Left forelimb (tissue), 1 donor: ENCODE measurements around the gene CLASP2.
"Not testable (repeated sequence)": the region's sequence is repeated elsewhere in the genome, so short reads cannot be mapped to it uniquely, and the experiment has no call there.

Experiments
- DNase-seq: peaks from one replicate; pipeline ENCODE4 v3.0.0-alpha.2; 2018; ENCODE audit warnings: low spot score

CLASP2 gene

GRCh38 chr3:33541918-33542317 is 176.1 kb downstream of the CLASP2 start:
- no peak for DNase-seq

DNA sequence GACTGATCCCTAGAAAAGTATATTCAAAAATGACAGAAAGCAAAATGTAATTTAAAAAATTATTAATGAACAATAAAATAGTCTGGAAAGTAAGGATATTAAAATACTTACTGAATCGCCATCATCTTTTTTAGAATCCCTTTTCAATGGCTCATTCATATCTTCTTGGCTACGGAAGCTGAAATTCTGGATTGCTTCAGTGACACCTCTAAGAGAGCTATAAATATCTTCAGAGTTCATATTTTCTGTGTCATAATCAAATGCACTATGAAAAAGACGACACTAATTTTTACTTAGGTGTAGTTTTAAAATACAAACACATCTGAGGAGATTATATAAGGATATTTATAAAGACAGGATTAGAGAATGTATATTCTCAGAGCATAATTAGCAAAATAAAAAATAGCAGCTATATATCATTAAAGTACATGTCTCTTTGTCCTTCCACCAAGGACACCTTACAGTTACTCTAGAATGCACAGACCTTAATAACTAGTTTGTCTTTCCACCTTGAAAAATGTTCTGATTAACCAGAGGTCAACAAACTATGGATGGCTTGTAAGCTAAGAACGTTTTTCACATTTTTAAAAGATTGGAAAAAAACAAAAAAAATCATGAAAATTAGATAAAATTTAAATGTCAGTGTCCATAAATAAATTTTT is 179.2 kb downstream of the CLASP2 start:
- no peak for DNase-seq

GRCh38 chr3:33537133-33537532 is 180.9 kb downstream of the CLASP2 start:
- DNase-seq = no peak

DNA sequence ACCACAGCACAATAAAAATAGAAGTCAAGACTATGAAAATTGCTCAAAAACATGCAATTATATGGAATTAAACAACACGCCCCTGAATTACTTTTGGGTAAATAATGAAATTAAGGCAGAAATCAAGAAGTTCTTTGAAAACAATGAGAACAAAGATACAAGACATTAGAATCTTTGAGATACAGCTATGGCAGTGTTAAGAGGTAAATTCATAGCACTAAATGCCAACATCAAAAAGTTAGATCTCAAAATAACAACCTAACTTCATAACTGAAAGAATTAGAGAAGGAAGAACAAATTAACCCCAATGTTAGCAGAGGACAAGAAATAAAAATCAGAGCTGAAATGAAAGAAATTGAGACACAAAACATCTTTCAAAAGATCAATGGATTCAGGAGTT is 191.3 kb downstream of the CLASP2 start:
- DNase-seq = no peak

DNA sequence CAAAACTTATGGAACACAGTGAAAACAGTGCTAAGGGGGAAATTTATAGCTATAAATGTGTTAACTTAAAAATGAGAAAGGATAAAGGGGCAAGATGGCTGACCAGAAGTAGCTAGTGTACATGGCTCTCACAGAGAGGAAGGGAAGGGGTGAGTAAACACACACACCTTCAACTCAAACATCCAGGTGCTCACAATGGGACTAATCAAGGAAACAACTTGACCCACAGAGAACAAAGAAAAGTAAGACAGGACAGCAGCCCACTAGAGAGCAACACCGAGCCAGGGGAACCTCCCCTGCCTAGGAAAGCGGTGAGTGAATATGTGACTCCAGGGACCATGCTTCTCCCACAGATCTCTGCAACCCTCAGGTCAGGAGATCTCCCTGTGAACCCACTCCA is 192.8 kb downstream of the CLASP2 start:
- no peak for DNase-seq

DNA sequence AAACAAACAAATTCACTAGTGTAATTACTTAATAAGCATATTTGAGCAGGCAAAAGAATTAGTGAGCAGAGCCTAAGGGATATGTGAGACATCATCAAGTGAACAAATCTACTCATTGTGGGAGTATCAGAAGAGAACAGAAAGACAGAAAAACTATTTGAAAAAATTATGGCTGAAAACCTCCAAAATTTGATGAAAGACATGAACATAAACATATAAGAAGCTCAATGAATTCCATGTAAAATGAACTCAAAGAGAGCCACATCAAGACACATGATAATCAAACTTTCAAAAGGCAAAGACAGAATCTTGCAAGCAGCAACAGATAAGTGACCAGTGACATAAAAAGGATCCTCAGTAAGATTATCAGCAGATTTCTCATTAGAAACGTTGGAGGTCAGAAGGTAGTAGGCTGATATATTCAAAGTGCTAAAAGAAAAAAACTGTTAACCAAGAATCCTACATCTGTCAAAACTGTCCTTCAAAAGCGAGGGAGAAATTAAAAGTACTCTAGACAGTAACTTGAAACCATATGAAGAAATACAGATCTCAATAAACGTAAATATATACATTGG is 194.9 kb downstream of the CLASP2 start:
- DNase-seq = no peak

DNA sequence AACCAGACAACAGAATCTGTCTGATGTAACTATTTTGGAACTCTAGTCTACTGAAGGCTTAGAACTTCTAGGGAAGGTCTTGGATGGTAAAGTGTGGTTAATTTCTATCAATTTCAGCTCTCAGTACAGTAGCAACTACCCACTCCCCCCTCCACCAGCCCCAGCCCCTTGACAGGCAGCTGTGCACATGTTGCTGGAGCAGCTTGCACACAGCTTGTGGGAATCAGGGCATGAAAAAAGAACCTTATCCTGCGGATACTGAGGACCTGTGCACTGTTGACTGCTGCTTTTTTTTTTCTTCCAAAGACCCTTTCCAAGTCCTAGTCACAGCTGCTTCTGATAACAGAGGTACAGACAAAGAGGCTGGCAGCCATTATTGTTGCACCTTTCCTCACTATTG is 196.3 kb downstream of the CLASP2 start:
- no peak for DNase-seq

DNA sequence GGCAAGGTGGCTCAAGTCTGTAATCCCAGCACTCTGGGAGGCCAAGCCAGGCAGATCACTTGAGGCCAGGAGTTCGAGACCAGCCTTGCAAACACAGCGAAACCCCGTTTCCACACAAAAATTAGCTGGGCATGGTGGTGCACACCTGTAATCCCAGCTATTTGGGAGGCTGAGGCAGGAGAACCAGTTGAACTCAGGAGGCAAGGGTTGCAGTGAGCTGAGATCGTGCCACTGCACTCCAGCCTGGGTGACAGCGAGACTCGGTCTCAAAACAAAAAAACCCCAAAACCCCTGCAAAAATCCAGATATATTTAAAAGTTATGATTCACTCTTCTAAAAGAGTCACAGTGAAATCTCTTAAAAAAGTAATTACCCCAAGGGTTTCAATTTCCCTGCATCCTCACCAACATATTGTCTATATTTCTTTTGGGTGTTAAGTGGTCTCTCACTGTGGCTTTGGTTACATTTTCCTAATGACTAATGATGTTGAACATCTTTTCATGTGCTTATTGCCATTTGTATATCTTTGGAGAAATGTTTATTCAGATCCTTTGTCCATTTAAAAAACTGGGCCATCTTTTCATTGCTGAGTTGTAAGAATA is 204.7 kb downstream of the CLASP2 start:
- DNase-seq = no peak

- no peak for DNase-seq
These were observed 213.0 kb downstream of the CLASP2 start for GRCh38 chr3:33505027-33505426.

GRCh38 chr3:33496449-33496848 is 221.6 kb downstream of the CLASP2 start:
- no peak for DNase-seq

GRCh38 chr3:33491721-33492120 is 226.3 kb downstream of the CLASP2 start:
- no peak for DNase-seq

- DNase-seq = no peak
These were observed 227.3 kb downstream of the CLASP2 start for GRCh38 chr3:33490641-33491241.

- no peak for DNase-seq
These were observed 229.4 kb downstream of the CLASP2 start for GRCh38 chr3:33488683-33489082.

- no peak for DNase-seq
These were observed 229.8 kb downstream of the CLASP2 start for GRCh38 chr3:33488246-33488645.

DNA sequence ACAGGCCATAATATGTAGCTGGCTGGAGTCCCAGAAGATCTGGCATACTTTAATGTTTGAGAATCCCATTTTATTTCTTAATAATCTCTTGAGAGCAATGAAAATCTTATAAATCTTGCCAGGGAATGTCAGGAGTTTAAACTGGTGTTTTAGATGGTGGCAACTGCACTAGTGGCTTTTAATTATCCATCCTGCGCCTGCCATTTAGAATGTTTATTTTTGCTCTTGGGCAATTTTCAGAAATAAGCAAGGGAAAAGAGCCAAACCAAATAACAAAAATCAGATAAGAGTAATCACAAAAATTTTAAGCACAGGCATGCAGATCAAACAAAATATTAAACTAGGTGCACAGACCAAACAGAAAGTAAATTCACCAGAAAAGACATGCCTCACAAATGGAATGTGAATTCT is 235.9 kb downstream of the CLASP2 start:
- DNase-seq = no peak

DNA sequence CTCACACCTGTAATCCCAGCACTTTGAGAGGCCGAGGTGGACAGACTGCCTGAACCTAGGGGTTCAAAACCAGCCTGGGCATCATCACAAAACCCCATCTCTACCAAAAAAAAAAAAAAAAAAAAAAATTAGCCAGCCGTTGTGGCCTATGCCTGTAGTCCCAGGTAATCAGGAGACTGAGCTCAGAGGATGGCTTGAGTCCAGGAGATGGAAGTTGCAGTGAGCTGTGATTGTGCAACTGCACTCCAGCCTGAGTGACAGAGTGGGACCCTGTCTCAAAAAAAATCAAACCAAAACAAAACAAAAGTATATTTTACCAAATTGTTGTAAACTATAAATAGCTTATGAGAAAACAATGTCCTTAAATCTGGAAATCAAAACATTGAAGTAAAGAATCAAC is 243.2 kb downstream of the CLASP2 start:
- no peak for DNase-seq

DNA sequence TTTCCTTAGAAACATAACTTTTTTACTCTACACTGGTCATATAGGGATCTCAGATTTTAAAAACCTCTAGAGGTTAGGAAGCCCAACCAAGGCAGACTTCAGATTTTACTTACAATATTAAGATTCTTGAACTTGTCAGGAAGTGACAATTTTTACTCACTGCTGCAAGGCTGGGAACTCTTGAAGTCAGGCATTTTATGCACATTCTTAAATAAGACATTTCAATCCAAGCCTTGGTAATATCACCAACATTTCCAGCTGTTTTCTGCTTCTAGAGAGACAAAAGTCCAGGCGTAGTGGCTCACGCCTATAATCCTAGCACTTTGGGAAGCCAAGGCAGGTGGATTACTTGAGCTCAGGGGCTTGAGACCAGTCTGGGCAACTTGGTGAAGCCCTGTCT is 244.2 kb downstream of the CLASP2 start:
- DNase-seq = no peak

DNA sequence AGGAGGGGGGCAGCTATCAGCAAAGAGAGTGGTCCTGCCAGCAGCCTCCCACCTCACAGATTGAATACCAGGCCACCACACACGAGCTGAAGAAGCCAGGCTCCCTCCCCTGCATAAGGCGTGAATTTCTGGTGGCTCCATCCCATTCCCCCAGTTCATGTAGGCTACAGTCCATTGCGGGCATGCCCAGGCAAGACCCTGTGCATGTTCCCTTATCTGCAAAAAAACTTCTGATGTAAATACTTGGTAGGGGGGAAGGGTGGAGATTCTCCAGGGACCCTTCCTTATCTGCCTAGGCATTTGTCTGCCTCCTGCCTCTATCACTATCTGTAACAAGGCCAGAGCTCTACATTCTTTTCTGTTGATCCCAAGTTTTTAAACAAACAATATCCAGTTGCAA is 250.3 kb downstream of the CLASP2 start:
- DNase-seq = no peak

GRCh38 chr3:33461097-33461496 is 257.0 kb downstream of the CLASP2 start:
- DNase-seq = no peak

DNA sequence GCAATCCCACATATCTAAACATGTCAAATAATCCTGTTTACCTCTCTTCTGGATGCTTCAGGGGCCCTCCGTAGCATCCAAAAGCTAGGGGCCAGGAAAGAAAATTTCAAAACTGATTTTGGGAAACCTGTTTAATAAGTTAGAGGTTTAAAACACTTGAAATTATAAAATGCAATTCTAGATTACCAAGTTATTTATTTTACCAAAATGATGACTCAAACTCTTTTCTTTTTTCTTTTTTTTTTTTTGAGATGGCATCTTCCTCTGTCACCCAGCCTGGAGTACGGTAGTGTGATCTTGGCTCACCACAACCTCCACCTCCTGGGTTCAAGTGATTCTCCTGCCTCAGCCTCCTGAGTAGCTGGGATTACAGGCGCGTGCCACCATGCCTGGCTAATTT is 258.5 kb downstream of the CLASP2 start:
- DNase-seq = not testable (repeated sequence)

DNA sequence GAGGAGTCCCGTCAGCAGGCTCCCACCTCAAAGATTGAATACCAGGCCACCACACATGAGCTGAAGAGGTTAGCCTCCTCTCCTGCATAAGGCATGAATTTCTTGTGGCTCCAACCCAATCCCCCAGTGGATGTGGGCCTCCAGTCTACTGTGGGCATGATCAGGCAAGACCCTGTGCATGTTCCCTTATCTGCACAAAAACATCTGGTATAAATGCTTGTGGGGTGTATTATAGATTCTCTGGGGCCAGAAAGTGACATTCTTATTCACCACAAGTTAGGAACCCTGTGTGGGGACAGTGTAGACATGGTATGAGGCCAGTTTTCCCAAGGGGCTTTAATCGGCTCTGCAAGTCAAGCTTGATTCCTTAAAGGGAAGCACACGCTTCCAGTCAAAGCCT is 259.6 kb downstream of the CLASP2 start:
- no peak for DNase-seq

DNA sequence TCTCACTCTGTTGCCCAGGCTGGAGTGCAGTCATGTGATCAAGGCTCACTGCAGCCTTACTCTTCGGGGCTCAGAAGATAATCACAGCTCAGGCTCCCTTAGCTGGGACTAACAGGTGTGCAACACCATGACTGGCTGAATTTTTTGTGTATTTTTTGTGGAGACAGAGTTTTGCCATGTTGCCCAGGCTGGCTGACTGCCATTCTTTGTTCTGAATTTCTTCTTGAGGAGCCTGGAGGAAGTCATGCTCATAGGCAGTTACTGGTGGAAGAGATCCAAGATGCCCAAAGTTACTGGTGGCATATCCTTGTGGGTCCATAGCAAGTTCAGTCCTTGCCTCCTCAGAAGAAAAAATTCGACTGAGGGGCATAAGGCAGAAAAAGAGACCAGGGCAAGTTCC is 261.3 kb downstream of the CLASP2 start:
- no peak for DNase-seq

- no peak for DNase-seq
These were observed 264.7 kb downstream of the CLASP2 start for GRCh38 chr3:33453331-33453761.
